ENCODE data around the gene AR.

AR gene

DNA sequence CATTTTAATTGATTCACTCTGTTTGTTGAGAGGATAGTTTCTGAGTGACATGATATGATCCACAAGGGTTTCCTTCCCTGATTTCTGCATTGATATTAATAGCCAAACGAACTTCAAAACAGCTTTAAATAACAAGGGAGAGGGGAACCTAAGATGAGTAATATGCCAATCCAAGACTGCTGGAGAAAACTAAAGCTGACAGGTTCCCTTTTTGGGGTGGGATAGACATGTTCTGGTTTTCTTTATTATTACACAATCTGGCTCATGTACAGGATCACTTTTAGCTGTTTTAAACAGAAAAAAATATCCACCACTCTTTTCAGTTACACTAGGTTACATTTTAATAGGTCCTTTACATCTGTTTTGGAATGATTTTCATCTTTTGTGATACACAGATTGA is 182.2 kb downstream of the AR start:
- DNase-seq = no peak
- Histone ChIP-seq H3K27ac (no peak overlapping the region), H3K4me3 (no peak overlapping the region), H3K9me3 (no peaks in the 10 kb centered on the region), H3K4me1 (no peaks in the 10 kb centered on the region), H3K27me3 (no peaks in the 10 kb centered on the region), H3K36me3 (no peaks in the 10 kb centered on the region)
- intact Hi-C loops (cut with DNase I; ENCODE audit: low total_unique reads) = no loop called here
- TF ChIP-seq, protein P1, sequence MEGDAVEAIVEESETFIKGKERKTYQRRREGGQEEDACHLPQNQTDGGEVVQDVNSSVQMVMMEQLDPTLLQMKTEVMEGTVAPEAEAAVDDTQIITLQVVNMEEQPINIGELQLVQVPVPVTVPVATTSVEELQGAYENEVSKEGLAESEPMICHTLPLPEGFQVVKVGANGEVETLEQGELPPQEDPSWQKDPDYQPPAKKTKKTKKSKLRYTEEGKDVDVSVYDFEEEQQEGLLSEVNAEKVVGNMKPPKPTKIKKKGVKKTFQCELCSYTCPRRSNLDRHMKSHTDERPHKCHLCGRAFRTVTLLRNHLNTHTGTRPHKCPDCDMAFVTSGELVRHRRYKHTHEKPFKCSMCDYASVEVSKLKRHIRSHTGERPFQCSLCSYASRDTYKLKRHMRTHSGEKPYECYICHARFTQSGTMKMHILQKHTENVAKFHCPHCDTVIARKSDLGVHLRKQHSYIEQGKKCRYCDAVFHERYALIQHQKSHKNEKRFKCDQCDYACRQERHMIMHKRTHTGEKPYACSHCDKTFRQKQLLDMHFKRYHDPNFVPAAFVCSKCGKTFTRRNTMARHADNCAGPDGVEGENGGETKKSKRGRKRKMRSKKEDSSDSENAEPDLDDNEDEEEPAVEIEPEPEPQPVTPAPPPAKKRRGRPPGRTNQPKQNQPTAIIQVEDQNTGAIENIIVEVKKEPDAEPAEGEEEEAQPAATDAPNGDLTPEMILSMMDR (IDR thresholded peaks at IDR 0.05) = no peak

DNA sequence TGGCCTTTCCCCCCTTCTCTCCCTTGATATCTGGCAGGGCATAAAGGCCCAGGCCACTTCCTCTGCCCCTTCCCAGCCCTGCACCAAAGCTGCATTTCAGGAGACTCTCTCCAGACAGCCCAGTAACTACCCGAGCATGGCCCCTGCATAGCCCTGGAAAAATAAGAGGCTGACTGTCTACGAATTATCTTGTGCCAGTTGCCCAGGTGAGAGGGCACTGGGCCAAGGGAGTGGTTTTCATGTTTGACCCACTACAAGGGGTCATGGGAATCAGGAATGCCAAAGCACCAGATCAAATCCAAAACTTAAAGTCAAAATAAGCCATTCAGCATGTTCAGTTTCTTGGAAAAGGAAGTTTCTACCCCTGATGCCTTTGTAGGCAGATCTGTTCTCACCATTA is 183.8 kb downstream of the AR start:
- intact Hi-C loops (cut with DNase I; ENCODE audit: low total_unique reads) = no loop called here
- Histone ChIP-seq H3K27me3 (no peaks in the 10 kb centered on the region), H3K9me3 (no peaks in the 10 kb centered on the region), H3K4me1 (no peaks in the 10 kb centered on the region), H3K36me3 (no peaks in the 10 kb centered on the region), H3K27ac (no peak overlapping the region), H3K4me3 (no peak overlapping the region)
- DNase-seq = no peak
- TF ChIP-seq, protein P1 (IDR thresholded peaks at IDR 0.05) = no peak

DNA sequence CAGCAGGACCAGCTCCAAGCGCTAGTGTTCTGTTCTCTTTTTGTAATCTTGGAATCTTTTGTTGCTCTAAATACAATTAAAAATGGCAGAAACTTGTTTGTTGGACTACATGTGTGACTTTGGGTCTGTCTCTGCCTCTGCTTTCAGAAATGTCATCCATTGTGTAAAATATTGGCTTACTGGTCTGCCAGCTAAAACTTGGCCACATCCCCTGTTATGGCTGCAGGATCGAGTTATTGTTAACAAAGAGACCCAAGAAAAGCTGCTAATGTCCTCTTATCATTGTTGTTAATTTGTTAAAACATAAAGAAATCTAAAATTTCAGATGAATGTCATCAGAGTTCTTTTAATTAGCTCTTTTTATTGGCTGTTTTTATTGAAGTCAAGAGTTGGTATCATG is 186.5 kb downstream of the AR start:
- Histone ChIP-seq H3K36me3 (no peaks in the 10 kb centered on the region), H3K27me3 (no peaks in the 10 kb centered on the region), H3K27ac (no peak overlapping the region), H3K4me3 (no peak overlapping the region), H3K9me3 (no peaks in the 10 kb centered on the region), H3K4me1 (no peaks in the 10 kb centered on the region)
- intact Hi-C loops (cut with DNase I; ENCODE audit: low total_unique reads) = no loop called here
- TF ChIP-seq, protein P1 (IDR thresholded peaks at IDR 0.05) = no peak
- no peak for DNase-seq

DNA sequence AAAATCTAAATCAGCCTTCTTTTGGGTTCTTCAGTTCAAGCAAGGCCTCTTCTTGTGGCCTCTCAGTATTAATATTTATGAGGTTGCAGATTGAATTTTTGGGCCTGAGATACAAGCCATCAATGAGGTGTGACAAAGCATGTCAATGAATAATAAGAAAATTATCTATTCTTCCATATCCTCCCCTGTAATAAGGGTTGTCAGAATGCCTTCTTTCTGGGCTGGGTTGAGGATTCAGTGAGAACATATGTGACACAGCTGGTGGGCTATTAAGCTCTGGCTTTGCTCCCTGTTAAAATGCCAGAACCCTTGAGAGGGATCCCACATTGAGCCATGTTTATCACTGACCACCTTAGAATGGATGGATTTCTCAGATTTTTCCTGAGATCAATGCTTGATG is 187.2 kb downstream of the AR start:
- H3K36me3 ChIP-seq = no peaks in the 10 kb centered on the region
- H3K27me3 ChIP-seq = no peaks in the 10 kb centered on the region
- no peak overlapping the region for H3K27ac ChIP-seq
- intact Hi-C loops (cut with DNase I; ENCODE audit: low total_unique reads) = no loop called here
- no peaks in the 10 kb centered on the region for H3K4me1 ChIP-seq
- TF ChIP-seq, protein P1 (IDR thresholded peaks at IDR 0.05) = no peak
- DNase-seq = no peak
- H3K9me3 ChIP-seq = no peaks in the 10 kb centered on the region
- H3K4me3 ChIP-seq = no peak overlapping the region

DNA sequence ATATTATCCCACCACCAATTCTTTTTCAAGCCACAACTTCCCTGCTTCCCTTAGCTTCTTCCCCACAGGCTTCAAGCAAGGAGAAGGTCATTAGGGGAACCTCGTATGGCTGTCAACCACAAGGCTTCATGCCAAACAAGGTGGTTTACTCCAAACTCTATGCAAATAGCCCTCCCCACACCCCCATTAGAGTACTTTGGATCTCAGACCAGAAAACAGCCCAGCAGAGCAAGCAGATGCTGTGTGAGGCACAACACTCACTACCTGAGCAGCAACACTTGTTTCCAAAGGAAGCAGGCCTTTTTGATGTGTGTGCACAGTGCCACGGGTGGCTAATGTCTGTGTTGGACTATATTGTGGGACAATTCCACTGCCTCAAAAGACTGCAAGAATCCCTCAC is 189.0 kb downstream of the AR start:
- H3K4me3 ChIP-seq = no peak overlapping the region
- no peaks in the 10 kb centered on the region for H3K9me3 ChIP-seq
- no peaks in the 10 kb centered on the region for H3K4me1 ChIP-seq
- H3K27me3 ChIP-seq = no peaks in the 10 kb centered on the region
- intact Hi-C loops (cut with DNase I; ENCODE audit: low total_unique reads) = no loop called here
- H3K36me3 ChIP-seq = no peaks in the 10 kb centered on the region
- TF ChIP-seq, protein P1 (IDR thresholded peaks at IDR 0.05) = no peak
- no peak for DNase-seq
- no peak overlapping the region for H3K27ac ChIP-seq

DNA sequence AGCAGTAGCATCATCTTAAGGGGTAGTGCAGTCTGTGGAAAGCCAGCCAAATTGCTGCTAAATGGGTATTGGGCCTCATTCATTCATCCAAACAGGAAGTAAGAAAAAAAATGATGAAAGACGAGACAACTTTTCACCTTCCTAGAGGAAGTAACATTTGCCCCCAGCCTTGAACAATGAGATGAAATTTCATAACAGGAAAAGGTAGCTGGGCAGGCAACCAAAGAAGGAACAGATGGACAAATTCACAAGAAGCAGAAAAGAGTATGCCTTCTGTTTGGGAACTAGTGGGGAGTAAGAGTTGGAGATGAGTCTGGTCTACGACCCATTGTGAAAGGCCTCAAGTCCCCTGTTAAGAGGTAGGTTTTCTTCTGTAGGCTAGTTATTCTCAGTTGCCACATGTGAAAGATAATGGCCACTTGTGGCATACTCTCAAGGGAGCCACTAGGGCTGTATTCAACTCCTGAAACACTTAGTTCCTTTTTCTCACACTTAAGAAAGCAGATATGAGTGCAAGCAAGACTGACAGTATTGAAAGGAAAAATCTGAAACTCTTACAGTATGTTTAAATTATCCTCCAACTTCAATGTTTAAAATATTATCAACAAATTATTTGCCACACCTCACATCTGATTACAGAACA is 190.4 kb downstream of the AR start:
- intact Hi-C loops (cut with DNase I; ENCODE audit: low total_unique reads) = no loop called here
- Histone ChIP-seq H3K4me3 (no peak overlapping the region), H3K4me1 (no peaks in the 10 kb centered on the region), H3K36me3 (no peaks in the 10 kb centered on the region), H3K27me3 (no peaks in the 10 kb centered on the region), H3K9me3 (no peaks in the 10 kb centered on the region), H3K27ac (no peak overlapping the region)
- TF ChIP-seq, protein P1 (IDR thresholded peaks at IDR 0.05) = no peak
- DNase-seq = no peak

All from tibial artery (tissue), 4 donors.